GM12874 (cell line): Measurements from ENCODE around the gene IQCC.

Experiments
- TF ChIP-seq, protein P1 (sequence below): IDR thresholded peaks from 2 replicates; pipeline ENCODE4 v1.5.1; 2011; ENCODE audit warnings: low read depth, mild to moderate bottlenecking, control low read depth, low read length, moderate library complexity; ENCODE audit not compliant: insufficient read depth

The IQCC gene

DNA sequence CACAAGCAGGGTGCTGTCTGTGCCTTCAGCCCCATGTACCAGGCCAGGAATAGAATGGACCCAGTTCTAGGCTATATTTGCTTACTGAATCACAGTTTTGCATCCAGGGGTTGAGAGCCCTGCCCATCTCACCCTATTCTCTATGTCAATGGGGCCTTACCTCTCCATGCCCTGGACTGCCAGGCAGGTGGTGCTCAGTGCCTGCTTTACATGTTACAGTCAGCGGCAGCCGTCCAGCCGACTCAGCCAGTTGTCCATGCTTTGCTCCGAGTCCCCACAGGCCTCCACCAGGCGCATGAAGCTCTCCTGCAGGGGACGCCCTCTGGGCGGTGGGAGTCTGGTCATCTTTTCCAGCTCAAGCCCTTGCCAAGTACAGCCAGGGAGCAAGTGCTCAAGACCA lies 29.3 kb downstream of the IQCC start:
- TF ChIP-seq, protein P1, sequence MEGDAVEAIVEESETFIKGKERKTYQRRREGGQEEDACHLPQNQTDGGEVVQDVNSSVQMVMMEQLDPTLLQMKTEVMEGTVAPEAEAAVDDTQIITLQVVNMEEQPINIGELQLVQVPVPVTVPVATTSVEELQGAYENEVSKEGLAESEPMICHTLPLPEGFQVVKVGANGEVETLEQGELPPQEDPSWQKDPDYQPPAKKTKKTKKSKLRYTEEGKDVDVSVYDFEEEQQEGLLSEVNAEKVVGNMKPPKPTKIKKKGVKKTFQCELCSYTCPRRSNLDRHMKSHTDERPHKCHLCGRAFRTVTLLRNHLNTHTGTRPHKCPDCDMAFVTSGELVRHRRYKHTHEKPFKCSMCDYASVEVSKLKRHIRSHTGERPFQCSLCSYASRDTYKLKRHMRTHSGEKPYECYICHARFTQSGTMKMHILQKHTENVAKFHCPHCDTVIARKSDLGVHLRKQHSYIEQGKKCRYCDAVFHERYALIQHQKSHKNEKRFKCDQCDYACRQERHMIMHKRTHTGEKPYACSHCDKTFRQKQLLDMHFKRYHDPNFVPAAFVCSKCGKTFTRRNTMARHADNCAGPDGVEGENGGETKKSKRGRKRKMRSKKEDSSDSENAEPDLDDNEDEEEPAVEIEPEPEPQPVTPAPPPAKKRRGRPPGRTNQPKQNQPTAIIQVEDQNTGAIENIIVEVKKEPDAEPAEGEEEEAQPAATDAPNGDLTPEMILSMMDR = no peak

DNA sequence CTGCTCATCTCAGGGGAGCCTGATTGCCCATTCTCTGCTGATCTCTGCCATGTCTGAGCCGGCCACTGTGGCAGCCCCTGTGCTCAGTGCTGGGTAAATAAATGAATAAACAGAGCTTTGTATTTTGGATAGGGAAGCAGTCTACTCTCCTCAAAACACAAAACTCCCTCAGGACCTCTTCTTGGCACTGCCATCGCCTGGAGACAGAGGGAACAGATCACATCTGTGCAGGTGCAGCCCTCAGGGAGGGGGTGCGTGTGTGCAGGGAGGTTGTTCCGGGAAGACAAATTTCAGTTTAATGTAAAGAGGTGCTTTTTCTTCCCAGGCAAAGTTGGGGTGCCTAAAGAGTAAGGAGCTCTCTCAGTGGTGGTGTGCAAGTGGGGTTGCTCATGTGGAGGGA lies 33.9 kb downstream of the IQCC start:
- TF ChIP-seq, protein P1 = no peak

DNA sequence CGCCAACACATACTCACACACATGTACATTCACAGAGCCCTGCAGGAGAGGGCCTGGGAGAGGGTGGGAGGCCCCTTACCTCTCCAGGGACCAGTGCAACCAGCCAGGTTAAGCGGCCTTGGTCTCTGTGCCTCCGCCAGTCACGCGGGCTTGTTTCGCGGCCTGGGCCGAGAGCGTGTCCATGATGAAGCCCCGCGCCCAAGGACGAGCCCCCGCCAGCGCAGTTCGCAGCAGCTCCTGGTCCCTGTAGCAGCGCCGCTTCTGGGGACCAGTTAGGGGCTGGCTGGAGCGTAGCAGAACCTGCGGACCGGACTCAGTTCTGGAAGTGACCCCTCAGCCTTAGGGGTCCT lies 34.3 kb downstream of the IQCC start:
- TF ChIP-seq, protein P1 = no peak

DNA sequence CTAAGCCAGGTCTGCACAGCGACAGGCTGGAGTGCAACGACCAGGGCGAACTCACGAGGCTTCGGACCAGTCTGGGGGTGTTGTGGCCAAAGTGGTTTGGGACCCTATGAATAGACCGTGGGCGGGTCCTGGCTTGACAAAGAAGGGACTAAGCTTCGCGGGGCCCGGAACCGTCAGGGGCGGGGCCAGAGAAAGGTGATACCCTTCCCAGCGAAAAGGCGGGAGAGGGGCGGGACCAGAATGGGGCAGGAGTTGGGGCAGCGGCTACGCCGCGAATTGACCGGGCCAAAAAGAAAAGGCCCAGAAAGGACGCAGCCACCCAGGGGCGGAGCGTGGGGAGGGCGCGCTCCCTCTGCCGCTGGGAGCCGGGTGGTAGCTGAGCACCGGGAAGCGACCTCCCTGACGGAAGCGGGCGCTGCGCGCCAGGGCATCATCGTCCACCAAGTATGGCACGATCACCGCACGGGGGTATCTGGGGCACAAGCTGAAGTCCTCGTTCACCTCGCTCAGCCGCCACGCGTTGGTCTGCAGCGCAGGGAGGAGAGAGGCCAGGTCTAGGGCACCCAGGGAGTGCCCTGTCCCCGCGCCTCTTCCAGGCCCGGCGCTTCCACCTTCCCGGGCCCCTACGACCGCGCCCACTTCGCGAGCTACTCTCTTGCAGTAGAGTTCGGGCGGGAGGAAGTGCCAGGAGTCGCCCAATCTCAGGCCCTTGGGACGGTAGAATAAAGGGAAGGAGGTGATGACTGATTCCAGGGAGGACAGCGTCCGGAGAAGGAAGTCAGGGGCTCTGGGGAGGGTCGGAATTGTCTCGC lies 34.9 kb downstream of the IQCC start:
- TF ChIP-seq, protein P1 = peak; percentile 34; the same call in 1 of the 2 replicates

DNA sequence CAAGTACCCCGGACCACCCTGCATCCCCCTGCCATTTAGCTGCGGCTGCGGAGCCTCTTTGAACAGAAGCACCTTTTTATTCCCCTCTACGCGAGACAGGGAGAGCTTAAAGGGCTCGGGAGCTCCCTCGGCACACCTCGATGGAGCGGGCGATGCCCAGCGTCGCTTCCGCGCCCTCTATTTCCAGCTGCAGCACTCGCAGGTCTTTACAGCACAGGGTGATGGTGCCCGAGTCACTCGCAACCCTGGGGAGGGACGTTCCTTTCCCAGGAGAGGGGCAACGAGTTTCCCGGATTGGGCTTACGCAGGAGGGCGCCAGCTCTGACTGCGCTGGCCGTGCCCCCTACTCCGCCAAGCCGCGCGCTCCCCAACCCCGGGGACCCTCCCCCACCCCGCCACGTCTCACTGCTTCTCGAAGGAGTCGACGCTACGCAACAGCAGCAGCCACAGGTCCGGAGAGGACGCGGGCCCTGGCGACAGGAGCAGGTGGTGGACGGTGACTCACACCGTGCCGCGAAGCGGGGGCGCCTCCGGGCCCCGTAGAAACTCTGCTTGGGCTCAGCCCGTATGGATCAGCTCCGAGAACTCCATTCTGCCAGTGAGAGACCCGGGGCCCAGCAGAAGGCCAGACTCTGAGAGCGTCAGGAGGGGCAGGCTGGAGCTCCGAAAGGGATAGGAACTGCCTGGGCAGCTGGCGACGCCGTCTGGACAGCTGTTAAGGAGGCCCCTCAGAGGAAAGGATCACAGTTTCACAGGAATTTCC lies 35.7 kb downstream of the IQCC start:
- TF ChIP-seq, protein P1 = 0 out of 2 replicates have a peak, but pooled peaks have one; percentile 16

DNA sequence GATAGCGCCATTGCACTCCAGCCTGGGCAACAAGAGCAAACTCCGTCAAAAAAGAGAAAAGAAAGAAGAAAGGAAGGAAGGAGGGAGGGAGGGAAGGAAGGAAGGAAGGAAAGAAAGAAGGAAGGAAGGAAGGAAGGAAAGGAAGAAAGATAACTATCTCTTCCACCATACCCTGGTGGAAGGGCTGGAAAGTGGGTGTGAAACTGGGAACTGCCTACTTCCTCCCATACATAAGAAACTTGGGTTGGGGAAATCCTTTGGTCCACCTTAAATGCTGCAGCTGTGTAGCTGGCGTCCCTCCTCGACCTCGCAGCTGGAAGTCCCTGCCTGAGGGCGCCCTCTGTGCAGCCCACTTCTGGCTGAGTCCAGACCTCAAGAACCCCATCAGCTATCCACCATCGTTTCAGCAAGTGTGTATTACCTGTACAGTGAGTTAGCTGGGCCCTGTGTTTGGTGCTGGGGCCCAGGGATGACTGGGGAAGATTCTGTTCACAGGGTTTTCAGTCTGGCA lies 36.9 kb downstream of the IQCC start:
- TF ChIP-seq, protein P1 = no peak

DNA sequence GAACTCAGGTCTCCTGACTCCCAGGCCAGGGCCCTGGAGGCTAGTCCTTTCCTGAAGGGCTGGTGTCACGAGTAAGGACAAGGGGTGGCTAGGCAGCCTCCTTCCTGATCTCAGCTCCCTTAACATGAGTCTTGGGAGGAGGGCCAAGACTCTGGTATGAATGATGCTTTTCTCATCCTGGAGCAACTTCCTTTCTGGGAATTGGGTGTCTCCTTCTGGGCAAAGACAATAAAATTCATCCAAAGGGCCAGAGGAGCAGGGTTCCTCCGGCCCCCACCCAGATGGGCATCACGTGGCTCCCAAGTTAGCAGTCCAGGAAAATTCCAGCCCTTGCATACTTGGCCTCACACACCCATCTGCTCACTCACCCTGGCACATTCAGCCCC lies 41.4 kb downstream of the IQCC start, which contains the start of gene FAM167B:
FAM167B (plus strand) TSS at position 335 of the 386 bp plus-strand sequence. CDS start 200 bp downstream, outside the sequence.
- TF ChIP-seq, protein P1 = no peak
